Measurements from ENCODE around the gene KHNYN.
"Not testable (repeated sequence)": the region's sequence is repeated elsewhere in the genome, so short reads cannot be mapped to it uniquely, and the experiment has no call there.

DNA sequence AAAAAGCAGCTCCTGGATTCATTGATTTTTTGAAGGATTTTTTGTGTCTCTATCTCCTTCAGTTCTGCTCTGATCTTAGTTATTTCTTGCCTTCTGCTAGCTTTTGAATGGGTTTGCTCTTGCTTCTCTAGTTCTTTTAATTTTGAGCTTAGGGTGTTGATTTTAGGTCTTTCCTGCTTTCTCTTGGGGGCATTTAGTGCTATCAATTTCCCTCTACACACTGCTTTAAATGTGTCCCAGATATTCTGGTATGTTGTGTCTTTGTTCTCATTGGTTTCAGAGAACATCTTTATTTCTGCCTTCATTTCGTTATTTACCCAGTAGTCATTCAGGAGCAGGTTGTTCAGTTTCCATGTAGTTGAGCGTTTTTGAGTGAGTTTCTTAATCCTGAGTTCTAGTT lies 21.1 kb downstream of the KHNYN start:
- TF ChIP-seq, protein P1, sequence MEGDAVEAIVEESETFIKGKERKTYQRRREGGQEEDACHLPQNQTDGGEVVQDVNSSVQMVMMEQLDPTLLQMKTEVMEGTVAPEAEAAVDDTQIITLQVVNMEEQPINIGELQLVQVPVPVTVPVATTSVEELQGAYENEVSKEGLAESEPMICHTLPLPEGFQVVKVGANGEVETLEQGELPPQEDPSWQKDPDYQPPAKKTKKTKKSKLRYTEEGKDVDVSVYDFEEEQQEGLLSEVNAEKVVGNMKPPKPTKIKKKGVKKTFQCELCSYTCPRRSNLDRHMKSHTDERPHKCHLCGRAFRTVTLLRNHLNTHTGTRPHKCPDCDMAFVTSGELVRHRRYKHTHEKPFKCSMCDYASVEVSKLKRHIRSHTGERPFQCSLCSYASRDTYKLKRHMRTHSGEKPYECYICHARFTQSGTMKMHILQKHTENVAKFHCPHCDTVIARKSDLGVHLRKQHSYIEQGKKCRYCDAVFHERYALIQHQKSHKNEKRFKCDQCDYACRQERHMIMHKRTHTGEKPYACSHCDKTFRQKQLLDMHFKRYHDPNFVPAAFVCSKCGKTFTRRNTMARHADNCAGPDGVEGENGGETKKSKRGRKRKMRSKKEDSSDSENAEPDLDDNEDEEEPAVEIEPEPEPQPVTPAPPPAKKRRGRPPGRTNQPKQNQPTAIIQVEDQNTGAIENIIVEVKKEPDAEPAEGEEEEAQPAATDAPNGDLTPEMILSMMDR (IDR thresholded peaks at IDR 0.05 in 8 of 11, conservative IDR thresholded peaks at IDR 0.05 in 3 of 11), result not testable (repeated sequence)
- not testable (repeated sequence) for TF ChIP-seq POLR2A (IDR thresholded peaks at IDR 0.05)

All from spleen (tissue), 7 donors.